Pons (tissue), 1 donor: ENCODE data around the gene ADAMTS17.
A peak's percentile ranks its signal among the peaks of the same experiment; 100 is the strongest.

Experiments used
- DNase-seq: peaks from one replicate; pipeline ENCODE4 v3.0.0-alpha.2; 2016; ENCODE audit warnings: low spot score

The ADAMTS17 gene

GRCh38 chr15:100029868-100030479 is 311.8 kb downstream of the ADAMTS17 start:
- no peak for DNase-seq

GRCh38 chr15:100029045-100029444 is 312.7 kb downstream of the ADAMTS17 start:
- DNase-seq, result no peak

- DNase-seq, result peak; percentile 69
Measured at GRCh38 chr15:100026041-100026440, 315.7 kb downstream of the ADAMTS17 start.

- DNase-seq, result no peak
Measured at GRCh38 chr15:100022806-100023205, 319.0 kb downstream of the ADAMTS17 start.

GRCh38 chr15:100022391-100022790 is 319.4 kb downstream of the ADAMTS17 start:
- no peak for DNase-seq

- DNase-seq, result no peak
Measured at GRCh38 chr15:100021653-100022052, 320.1 kb downstream of the ADAMTS17 start.

- no peak for DNase-seq
Measured at GRCh38 chr15:100020614-100021013, 321.2 kb downstream of the ADAMTS17 start.

GRCh38 chr15:100020189-100020588 is 321.6 kb downstream of the ADAMTS17 start:
- DNase-seq, result no peak

GRCh38 chr15:100019601-100020000 is 322.2 kb downstream of the ADAMTS17 start:
- no peak for DNase-seq

GRCh38 chr15:100018191-100018590 is 323.6 kb downstream of the ADAMTS17 start:
- no peak for DNase-seq

GRCh38 chr15:100017140-100017539 is 324.6 kb downstream of the ADAMTS17 start:
- no peak for DNase-seq

GRCh38 chr15:100016632-100017031 is 325.1 kb downstream of the ADAMTS17 start:
- no peak for DNase-seq

- no peak for DNase-seq
Measured at GRCh38 chr15:100011235-100011634, 330.5 kb downstream of the ADAMTS17 start.

- DNase-seq, result no peak
Measured at GRCh38 chr15:100009372-100009771, 332.4 kb downstream of the ADAMTS17 start.

- no peak for DNase-seq
Measured at GRCh38 chr15:100008258-100008657, 333.5 kb downstream of the ADAMTS17 start.

- DNase-seq, result no peak
Measured at GRCh38 chr15:100007609-100008008, 334.2 kb downstream of the ADAMTS17 start.

- no peak for DNase-seq
Measured at GRCh38 chr15:100005715-100006114, 336.1 kb downstream of the ADAMTS17 start.

- DNase-seq, result no peak
Measured at GRCh38 chr15:100005013-100005412, 336.8 kb downstream of the ADAMTS17 start.

- no peak for DNase-seq
Measured at GRCh38 chr15:100002787-100003536, 338.8 kb downstream of the ADAMTS17 start.

GRCh38 chr15:100002086-100002620 is 339.6 kb downstream of the ADAMTS17 start:
- DNase-seq, result peak; percentile 52

GRCh38 chr15:100001405-100001804 is 340.4 kb downstream of the ADAMTS17 start:
- no peak for DNase-seq

- DNase-seq, result no peak
Measured at GRCh38 chr15:99999282-100000070, 342.3 kb downstream of the ADAMTS17 start.
